BE2C (cell line): Measurements from ENCODE around the gene BSG.

ENCODE experiments used
- DNase-seq: peaks from one replicate; pipeline ENCODE4 v3.0.0-alpha.2; 2020
- H3K27me3 ChIP-seq: fragments of 250-450 bp; sonication (Bioruptor Pico); 2 replicates; pipeline ENCODE4 v1.5.1; 2020; ENCODE audit warnings: mild to moderate bottlenecking
- H3K36me3 ChIP-seq: fragments of 250-450 bp; sonication (Bioruptor Pico); 2 replicates; pipeline ENCODE4 v1.5.1; 2020; ENCODE audit warnings: mild to moderate bottlenecking
- H3K4me1 ChIP-seq: fragments of 250-450 bp; sonication (Bioruptor Pico); 2 replicates; pipeline ENCODE4 v1.5.1; 2020
- H3K4me3 ChIP-seq: 2 replicates; pipeline ENCODE4 v1.5.1; 2011; ENCODE audit warnings: low read depth, low read length
- H3K9me3 ChIP-seq: fragments of 250-450 bp; sonication (Bioruptor Pico); 2 replicates; pipeline ENCODE4 v1.5.1; 2020
- TF ChIP-seq, protein P1 (sequence below): IDR thresholded peaks from 2 replicates; pipeline ENCODE4 v1.5.1; 2012; ENCODE audit warnings: mild to moderate bottlenecking, low read depth, low read length

Gene BSG

DNA sequence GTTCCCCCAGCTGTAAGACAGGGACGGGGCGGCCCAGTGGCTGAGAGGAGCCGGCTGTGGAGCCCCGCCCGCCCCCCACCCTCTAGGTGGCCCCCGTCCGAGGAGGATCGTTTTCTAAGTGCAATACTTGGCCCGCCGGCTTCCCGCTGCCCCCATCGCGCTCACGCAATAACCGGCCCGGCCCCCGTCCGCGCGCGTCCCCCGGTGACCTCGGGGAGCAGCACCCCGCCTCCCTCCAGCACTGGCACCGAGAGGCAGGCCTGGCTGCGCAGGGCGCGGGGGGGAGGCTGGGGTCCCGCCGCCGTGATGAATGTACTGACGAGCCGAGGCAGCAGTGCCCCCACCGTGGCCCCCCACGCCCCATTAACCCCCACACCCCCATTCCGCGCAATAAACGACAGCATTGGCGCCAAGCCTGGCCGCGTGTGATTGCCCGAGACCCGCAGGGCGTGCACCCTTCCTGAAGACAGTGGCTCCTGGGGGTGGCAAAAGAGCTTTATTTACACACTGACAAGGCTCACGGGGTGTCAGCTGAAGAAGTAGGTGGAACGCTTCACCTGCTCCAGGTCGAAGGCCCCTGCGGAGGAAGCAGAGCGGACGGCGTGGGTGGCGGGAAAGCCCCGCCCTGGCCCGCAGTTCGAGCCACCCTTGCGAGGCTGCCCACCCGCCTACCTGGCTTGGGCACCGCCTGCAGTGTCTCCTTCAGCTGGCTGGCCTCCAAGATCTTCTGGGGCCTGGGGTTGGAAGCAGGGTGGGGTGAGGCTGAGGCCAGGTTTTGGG, 44.5 kb downstream of the BSG start:
- Histone ChIP-seq H3K36me3 (peaks cover 53% of the 10 kb centered on the region), H3K4me1 (no peaks in the 10 kb centered on the region), H3K9me3 (no peaks in the 10 kb centered on the region), H3K27me3 (no peaks in the 10 kb centered on the region), H3K4me3 (no peak overlapping the region)
- TF ChIP-seq, protein P1, sequence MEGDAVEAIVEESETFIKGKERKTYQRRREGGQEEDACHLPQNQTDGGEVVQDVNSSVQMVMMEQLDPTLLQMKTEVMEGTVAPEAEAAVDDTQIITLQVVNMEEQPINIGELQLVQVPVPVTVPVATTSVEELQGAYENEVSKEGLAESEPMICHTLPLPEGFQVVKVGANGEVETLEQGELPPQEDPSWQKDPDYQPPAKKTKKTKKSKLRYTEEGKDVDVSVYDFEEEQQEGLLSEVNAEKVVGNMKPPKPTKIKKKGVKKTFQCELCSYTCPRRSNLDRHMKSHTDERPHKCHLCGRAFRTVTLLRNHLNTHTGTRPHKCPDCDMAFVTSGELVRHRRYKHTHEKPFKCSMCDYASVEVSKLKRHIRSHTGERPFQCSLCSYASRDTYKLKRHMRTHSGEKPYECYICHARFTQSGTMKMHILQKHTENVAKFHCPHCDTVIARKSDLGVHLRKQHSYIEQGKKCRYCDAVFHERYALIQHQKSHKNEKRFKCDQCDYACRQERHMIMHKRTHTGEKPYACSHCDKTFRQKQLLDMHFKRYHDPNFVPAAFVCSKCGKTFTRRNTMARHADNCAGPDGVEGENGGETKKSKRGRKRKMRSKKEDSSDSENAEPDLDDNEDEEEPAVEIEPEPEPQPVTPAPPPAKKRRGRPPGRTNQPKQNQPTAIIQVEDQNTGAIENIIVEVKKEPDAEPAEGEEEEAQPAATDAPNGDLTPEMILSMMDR: no peak
- DNase-seq: no peak

DNA sequence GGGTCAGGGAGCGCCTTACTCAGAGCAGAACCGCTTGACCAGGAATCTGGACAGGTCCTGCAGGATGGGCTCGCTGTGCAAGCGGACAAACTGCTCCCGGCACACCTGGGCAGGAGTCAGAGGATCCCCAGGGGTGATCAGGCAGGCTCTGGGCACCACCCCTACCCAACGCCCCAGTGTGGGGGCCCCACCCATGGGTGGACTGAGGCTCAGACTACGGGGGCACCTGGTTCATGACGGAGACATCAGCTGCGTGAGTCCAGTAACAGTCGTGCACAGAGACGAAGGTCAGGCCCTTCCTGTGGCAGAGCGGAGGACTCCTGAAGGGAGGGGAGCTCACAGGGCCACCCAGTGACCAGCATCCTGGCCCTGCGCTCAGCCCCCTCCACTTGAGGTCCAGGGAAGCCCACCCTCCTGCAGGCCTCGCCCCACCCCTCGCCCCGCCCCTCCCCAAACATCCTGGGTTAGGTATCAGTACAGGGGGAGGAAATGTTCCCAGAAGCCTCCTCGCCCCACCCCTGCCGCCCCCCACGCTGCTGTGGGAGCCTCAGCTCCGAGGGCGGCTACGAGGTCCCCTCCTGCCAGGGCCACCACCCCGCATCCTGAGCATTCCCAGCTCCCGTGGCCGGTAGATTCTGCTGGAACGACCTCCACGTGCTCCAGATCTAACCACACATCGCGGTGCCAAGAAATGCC, 45.3 kb downstream of the BSG start:
- Histone ChIP-seq H3K4me1 (no peaks in the 10 kb centered on the region), H3K36me3 (peaks cover 57% of the 10 kb centered on the region), H3K4me3 (no peak overlapping the region), H3K9me3 (no peaks in the 10 kb centered on the region), H3K27me3 (no peaks in the 10 kb centered on the region)
- no peak for DNase-seq
- TF ChIP-seq, protein P1: no peak

DNA sequence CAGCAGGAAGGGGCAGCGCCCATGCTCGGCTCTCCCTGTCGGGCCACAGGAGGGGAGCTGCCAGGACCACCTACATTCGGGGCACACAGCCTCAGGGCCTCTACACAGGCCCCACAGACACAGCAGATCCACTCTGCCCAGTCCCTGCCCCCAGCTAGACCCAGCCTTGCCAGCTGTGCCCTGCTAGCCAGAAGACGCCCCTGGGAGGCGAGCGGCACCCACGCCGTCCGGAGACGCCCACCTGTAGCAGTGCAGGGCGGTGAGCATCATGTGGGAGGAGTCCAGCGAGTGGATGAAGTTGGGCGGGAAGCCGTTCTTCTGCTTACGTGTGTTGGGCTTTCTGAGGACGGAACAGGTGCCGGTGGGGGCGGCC, 45.8 kb downstream of the BSG start:
- H3K9me3 ChIP-seq: no peaks in the 10 kb centered on the region
- no peaks in the 10 kb centered on the region for H3K4me1 ChIP-seq
- TF ChIP-seq, protein P1: no peak
- no peak for DNase-seq
- no peak overlapping the region for H3K4me3 ChIP-seq
- no peaks in the 10 kb centered on the region for H3K27me3 ChIP-seq
- H3K36me3 ChIP-seq: peaks cover 55% of the 10 kb centered on the region

DNA sequence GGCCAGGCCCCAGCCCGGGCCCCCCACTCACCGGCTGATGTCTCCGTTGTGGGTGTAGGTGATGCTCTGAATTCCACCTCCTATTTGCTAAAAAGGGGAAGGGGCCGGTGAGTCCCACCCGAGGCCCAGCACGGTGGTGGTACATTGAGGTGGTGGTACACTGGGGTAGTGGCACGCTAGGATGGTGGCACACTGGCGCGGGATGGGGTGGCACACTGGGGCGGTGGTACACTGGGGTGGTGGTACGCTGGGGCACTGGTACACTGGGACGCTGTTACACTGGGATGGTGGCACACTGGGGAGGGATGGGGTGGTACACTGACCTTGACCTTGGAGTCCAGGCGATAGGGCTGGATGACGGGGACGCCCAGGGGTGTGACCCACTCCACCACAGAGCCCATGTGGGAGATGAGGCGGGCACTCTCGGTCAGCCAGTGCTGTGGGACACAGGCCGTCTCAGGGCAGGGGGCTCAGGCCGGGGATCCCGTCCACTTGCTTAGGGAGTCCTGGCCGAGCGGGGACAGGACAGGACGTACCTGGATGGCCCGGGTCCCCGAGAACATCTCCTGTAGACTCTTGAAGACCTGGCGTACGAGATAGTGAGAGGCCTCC, 46.4 kb downstream of the BSG start:
- H3K36me3 ChIP-seq: peaks cover 61% of the 10 kb centered on the region
- DNase-seq: no peak
- H3K27me3 ChIP-seq: no peaks in the 10 kb centered on the region
- H3K9me3 ChIP-seq: no peaks in the 10 kb centered on the region
- no peaks in the 10 kb centered on the region; the same call in none of the 2 replicates for H3K4me1 ChIP-seq
- H3K4me3 ChIP-seq: no peak overlapping the region
- TF ChIP-seq, protein P1: no peak

DNA sequence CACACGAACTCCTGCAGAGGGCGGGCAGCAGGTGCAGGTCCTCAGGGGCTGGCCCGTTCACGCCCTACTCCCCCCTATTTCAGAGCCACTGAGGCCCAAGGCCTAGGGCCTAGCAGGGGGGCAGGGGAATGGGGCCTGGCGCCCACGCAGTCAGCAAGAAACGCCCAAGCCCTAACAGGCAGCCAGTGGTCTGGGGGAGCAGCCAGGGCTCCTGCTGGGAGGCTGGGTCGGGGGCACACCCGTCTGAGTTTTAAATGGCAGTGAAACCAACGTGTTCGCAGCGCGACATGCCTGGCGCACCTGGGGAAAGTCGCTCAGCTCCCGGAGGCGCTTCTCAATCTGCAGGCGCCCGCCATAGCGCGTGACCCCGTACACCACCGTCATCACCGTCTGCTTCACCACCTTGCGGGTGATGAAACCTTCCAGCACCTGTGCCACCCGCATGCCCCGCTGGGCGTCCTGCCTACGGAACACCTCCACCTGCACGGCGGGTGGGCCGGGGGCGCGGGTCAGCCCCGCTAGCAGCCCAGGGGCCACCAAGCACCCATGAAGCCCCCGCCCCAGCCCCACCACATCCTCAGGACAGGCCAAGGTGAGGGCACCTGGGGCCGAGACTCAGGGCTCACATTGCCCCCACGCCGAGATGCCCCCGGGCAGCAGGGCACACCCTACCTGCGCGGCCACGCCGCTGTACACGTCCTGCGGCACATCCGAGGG, 47.0 kb downstream of the BSG start:
- Histone ChIP-seq H3K36me3 (peaks cover 63% of the 10 kb centered on the region), H3K4me1 (peaks cover 6% of the 10 kb centered on the region), H3K4me3 (no peak overlapping the region), H3K9me3 (no peaks in the 10 kb centered on the region), H3K27me3 (no peaks in the 10 kb centered on the region)
- TF ChIP-seq, protein P1: no peak
- DNase-seq: no peak
